DND-41 (cell line): Measurements from ENCODE around the gene COBL.

Experiments
- CTCF ChIP-seq: IDR thresholded peaks from 2 replicates; pipeline ENCODE4 v1.5.1; 2012; ENCODE audit warnings: borderline replicate concordance, low read length, moderate library complexity, mild to moderate bottlenecking; ENCODE audit not compliant: poor library complexity, severe bottlenecking; ENCODE audit errors: extremely low read depth
- EZH2 ChIP-seq: IDR thresholded peaks from 3 replicates; pipeline ENCODE4 v1.6.1; 2012; ENCODE audit warnings: borderline replicate concordance, low read depth, mild to moderate bottlenecking, moderate library complexity, low read length, inconsistent platforms; ENCODE audit not compliant: severe bottlenecking

- TF ChIP-seq EZH2 (no peak), CTCF (no peak)
These were observed 23.6 kb upstream of the COBL start for GRCh38 chr7:51340029-51340838.
